ENCODE data around the gene RHCG. TPM values are rescaled to one million over a fixed set of nuclear protein-coding genes. Genes with fewer than 3 reads are reported as not detected.

The RHCG gene
- total RNA-seq, 4 donors from 2014 or later, result 4.8 TPM; not detected in 3

- no peak overlapping the region for H3K4me3 ChIP-seq
- TF ChIP-seq CTCF (IDR thresholded peaks at IDR 0.05) (no peak), EP300 (IDR thresholded peaks at IDR 0.05) (no peak), POLR2A (IDR thresholded peaks at IDR 0.05) (no peak)
- 70 to 74% methylated on average over 10 of the region's 10 CpGs for WGBS, 2 donors
- no peak overlapping the region for H3K27ac ChIP-seq
- DNase-seq (ENCODE audit: low spot score in 2 of 2), result no peak
- no peaks in the 10 kb centered on the region for H3K36me3 ChIP-seq
- H3K9me3 ChIP-seq, result no peaks in the 10 kb centered on the region
- no peaks in the 10 kb centered on the region for H3K4me1 ChIP-seq
- no peaks in the 10 kb centered on the region for H3K27me3 ChIP-seq
These were observed 30.4 kb upstream of the RHCG start for GRCh38 chr15:89526601-89527441.

- TF ChIP-seq POLR2A (IDR thresholded peaks at IDR 0.05) (no peak), EP300 (IDR thresholded peaks at IDR 0.05) (no peak), CTCF (IDR thresholded peaks at IDR 0.05) (no peak)
- 89 to 95% methylated on average over 7 of the region's 7 CpGs for WGBS, 2 donors
- DNase-seq (ENCODE audit: low spot score in 2 of 2), result no peak
- Histone ChIP-seq H3K27ac (no peak overlapping the region), H3K4me3 (no peak overlapping the region), H3K4me1 (no peaks in the 10 kb centered on the region), H3K36me3 (no peaks in the 10 kb centered on the region), H3K9me3 (no peaks in the 10 kb centered on the region), H3K27me3 (no peaks in the 10 kb centered on the region)
These were observed 29.8 kb upstream of the RHCG start for GRCh38 chr15:89526181-89526580.

- Histone ChIP-seq H3K36me3 (no peaks in the 10 kb centered on the region), H3K27ac (no peak overlapping the region), H3K9me3 (peaks cover 0 to 4% (median 0%) of the 10 kb centered on the region in 4 donors), H3K4me3 (no peak overlapping the region), H3K4me1 (no peaks in the 10 kb centered on the region), H3K27me3 (no peaks in the 10 kb centered on the region)
- no peak for TF ChIP-seq CTCF (IDR thresholded peaks at IDR 0.05)
- no peak for TF ChIP-seq POLR2A (IDR thresholded peaks at IDR 0.05)
- no peak for TF ChIP-seq EP300 (IDR thresholded peaks at IDR 0.05)
- WGBS, 2 donors, result 84 to 90% methylated on average over 1 of the region's 1 CpG
- no peak for DNase-seq (ENCODE audit: low spot score in 2 of 2)
These were observed 27.8 kb upstream of the RHCG start for GRCh38 chr15:89524184-89524583.

GRCh38 chr15:89523101-89523500 is 26.7 kb upstream of the RHCG start:
- H3K9me3 ChIP-seq, result peaks cover 0 to 11% (median 0%) of the 10 kb centered on the region in 4 donors
- H3K4me3 ChIP-seq, result no peak overlapping the region
- no peak overlapping the region for H3K27ac ChIP-seq
- WGBS, 2 donors, result 45 to 50% methylated on average over 2 of the region's 2 CpGs
- H3K27me3 ChIP-seq, result no peaks in the 10 kb centered on the region
- DNase-seq (ENCODE audit: low spot score in 2 of 2), result no peak
- no peaks in the 10 kb centered on the region for H3K4me1 ChIP-seq
- no peaks in the 10 kb centered on the region for H3K36me3 ChIP-seq
- TF ChIP-seq POLR2A (IDR thresholded peaks at IDR 0.05), result no peak
- TF ChIP-seq EP300 (IDR thresholded peaks at IDR 0.05), result no peak
- no peak for TF ChIP-seq CTCF (IDR thresholded peaks at IDR 0.05)

- Histone ChIP-seq H3K27me3 (no peaks in the 10 kb centered on the region), H3K4me1 (no peaks in the 10 kb centered on the region), H3K4me3 (no peak overlapping the region), H3K36me3 (no peaks in the 10 kb centered on the region), H3K9me3 (peaks cover 0 to 14% (median 0%) of the 10 kb centered on the region in 4 donors), H3K27ac (no peak overlapping the region)
- 100% methylated on average over 1 of the region's 1 CpG for WGBS, 2 donors
- TF ChIP-seq CTCF (IDR thresholded peaks at IDR 0.05) (no peak), POLR2A (IDR thresholded peaks at IDR 0.05) (no peak), EP300 (IDR thresholded peaks at IDR 0.05) (no peak)
- DNase-seq (ENCODE audit: low spot score in 2 of 2), result no peak
These were observed 25.2 kb upstream of the RHCG start for GRCh38 chr15:89521605-89522004.

Measured in tibial nerve (tissue), 4 donors.